GM19324 (cell line): ENCODE results near the gene RNF227.

Source experiments
- ATAC-seq: cut with Tn5 transposase; IDR thresholded peaks from one replicate; pipeline ENCODE4 v1.9.1; 2021; ENCODE audit warnings: mild to moderate bottlenecking, moderate library complexity; ENCODE audit not compliant: unreplicated experiment, low FRiP score

Gene RNF227

DNA sequence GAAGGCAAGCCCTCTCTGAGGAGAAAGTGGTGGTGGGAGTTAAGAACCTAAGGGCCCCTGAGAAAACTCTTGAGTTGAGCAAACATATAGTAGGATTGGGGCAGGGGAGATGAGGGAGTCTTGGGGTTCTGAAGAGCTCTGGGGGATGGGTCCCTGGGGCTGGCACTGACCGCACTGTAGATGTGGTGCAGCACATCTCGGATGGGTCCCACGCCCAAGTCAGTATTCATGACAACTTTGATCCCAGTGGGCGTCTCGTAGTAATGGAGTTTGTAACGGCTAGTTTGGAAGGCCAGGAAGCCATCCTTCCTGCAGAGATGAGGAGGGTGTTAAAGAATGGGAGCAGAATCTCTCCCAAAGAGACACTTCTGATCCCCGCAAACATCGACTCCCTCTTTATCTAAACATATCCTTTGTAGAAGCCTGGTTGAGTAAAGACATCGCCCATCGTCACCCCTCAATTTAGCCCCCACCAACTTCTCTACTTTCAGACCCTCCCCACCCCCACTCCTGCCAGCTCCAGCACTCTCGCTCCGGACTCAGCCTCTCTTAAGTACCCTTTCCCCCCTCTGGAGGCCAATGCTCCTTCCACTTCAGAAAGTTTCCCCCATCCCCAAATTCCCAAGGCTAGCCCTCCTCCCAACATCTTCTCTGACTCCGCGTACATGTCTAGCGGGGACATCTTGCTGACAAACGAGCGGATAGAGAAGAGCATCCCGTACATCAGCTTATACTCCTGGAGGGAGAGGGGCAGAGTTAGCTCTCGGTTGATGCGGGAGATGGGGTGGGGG is 14.9 kb upstream of the RNF227 start:
- ATAC-seq = no peak

DNA sequence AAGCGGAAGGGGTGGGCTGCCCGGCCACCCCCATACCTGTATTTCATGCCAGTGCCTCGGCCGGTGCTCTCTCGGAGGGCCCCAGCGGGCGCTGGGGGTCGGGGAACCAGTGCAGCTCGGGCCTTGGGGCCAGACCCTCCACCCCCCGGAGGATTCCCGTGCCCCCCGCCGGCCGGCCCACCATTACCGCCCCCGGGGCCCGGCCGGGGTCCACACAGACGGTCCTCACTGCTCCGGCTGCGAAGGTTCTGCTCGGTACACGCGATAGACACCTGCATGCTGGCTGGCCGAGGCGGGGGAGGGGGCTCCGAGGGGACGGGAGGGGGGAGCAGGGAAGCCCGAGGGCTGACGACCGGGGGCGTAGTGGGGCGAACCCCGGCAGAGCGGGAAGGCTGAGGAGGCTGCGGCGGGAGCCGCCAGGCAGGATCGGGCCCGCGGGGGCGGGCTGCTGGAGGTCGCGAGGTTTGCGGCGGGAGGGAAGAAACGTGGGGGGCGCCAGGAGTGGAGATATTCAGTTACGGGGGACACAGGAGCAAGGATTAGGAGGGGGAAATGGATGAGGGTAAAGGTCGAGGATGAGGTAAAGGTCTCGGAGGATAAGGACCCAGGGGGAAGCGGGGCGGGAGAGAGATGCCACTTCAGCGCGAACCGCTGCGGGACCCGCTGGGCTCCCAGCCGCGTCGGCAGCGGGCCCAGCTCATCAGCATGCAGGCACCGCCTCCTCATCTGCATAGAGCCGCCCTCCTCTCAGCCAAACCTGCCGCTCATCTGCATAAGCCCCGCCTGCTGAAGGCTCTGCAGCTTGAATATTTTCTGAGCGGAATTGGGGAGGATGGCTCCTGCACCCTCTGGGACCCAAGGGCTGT is 13.3 kb upstream of the RNF227 start, which contains the start of gene KCNAB3:
TSS of gene KCNAB3 (minus strand) at position 699 of the 866 bp plus-strand sequence. CDS start at position 278, 421 bp downstream.
- no peak for ATAC-seq

DNA sequence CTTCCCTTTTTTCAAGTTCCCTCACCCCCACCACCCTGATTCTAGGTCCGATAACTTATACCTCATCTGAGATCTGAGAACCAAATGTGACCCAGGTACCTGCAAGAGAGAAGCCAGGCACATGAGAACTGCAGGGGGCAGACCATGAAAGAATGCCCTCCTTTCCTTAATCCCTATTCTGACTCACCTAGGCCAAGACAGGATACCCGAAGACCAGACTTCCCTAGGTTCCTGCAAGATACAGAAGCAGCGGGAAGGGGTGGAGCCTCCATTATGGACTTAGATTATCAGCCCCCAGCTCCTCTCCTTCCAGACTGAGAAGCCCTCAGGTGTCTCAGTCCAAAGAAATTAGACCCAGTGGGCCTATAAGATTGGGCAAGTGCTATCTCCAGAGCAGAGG is 11.5 kb upstream of the RNF227 start:
- no peak for ATAC-seq

DNA sequence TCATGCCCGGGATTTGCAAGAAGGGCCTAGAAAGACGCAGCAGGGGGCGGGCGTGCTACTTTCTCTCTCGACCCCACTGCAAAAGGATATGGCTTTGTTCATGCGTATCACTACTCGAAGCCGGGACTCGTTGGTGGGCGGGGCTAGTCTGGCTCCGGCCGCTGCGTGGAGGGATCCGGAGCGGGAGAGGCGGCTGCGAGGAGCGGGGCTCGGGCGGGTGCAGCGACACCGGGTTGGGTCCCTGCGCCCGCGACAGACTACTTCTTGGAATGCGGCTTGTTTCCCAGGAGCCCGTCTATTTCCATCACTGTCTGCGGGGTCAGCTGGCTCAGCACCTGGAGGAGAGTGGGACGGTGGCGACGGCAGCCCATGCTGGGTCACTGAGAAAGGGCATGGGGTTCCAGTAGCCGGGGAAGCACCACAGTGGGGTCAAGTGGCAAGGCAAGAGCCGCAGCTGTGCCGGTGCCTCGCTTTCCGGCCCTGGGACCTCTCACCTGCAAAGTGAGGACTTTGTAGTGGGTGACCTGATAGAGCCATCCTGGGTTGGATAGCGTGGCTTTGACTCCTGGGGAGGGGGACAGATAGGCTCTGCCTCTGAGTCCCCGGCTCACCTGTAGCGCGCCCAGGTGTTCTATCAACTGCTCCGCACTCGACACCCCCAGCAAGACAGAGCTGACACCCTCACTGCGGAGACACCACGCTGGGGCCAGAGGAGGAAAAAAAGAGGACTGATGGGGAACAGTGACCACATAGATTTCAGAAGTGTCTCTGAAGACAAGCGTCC is 6.9 kb upstream of the RNF227 start:
- no peak for ATAC-seq

DNA sequence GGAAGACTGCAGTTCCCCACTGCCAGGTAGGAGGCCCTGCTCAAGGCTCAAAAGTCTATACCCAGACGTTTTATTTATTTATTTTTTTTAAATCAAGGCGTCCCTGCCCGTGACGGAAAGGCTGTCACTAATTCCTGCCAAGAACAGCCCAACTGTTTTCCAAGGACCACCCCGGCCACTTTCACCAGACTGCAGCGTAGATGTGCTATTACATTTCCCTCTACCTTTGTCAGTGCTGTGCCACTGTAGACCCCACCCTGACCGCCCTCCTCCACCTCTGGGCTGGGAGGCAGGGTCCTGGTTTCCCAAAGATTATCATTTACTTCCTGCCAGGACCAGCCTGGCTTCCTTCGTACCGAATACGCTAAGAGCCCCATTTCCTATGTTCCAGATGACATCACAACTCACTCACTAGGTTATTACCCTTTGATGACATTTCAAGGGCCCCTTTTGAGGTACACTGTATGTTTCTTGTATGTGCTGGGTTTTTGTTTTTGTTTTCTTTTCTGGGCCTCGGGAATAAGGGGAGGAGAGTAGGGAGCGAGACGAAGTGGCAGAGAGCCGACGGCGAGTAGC is 6.3 kb upstream of the RNF227 start:
- no peak for ATAC-seq

DNA sequence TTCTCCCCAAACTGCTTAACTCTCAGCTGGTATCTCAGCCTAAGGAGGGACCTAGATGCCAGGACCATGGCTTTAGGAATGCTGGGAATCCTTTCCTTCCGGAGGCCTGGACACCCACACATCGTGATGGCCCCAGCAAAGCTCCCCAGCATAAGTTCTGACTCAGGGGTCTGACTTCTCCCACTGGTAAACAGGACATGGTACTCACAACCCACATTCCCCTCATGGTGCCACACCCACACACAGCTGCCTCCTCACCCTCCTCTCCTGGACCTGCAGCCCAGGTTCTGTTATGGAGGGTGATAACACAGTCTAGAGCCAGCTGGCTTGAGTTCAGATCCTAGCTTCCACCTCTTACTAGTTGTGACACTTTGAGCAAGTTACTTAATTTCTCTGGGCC is 719 bp upstream of the RNF227 start:
- ATAC-seq = no peak

DNA sequence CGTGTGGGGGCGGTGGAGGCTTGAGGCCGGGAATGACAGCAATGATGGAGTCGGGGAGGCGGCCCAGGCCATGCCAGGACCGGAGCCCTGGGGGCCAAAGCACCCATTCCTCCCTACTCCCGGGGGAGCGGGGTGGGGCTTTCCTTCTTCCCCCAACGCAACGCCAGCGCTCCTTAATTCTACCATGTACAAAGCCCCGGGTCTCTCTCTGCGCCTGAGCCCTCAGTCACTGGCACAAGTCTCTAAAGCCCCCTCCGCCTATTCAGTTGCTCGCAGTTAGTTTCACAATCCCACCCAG is 245 bp upstream of the RNF227 start:
- ATAC-seq = peak; percentile 12

DNA sequence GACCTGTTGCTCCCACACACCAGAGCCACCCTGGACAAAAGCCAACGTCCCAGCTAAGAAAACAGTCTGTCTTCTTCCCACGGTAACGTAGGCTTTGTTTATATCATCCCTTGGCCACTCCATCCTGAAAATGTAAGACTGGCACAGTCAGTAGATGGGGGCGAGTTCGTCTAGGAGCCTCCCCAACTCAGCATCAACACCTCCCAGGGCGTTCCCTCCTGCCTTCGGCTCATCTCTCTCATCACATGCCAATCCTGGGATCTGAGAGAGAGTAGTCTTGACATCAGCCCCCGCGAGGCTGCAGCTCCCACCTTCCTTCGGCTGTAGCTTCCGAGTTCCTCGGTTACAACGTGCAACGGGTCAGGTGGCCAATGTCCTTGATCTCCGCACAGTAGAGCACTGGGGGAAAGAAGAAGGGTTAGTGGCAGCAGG is 894 bp downstream of the RNF227 start:
- no peak for ATAC-seq

DNA sequence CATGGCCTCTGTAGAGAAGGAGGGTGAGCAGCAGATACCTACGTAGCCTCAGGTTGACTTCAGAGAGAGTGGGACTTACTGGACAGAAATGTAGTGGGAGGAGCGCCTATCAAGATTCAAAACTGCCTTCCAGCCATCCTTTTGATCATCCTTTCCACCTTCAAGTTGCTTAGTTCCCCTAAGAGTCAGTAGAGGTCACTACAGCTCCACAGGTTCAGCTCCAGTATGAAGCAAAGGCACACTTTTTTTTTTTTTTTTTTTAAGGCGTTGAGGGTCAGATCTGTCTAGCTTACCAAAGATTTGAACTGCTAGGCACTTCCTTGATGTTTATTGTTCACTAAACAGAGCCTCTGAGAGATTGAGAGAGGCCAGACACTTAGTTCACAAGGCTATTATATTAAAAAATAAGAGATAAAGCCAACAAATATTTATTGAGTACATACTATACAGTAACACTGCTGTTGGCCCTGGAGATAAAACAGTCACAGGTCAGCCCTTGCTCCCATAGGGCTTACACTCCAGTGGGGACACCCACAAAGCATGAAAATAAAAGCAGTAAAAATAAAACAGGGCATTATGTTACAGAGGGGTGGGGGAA is 3.1 kb downstream of the RNF227 start:
- ATAC-seq = no peak

DNA sequence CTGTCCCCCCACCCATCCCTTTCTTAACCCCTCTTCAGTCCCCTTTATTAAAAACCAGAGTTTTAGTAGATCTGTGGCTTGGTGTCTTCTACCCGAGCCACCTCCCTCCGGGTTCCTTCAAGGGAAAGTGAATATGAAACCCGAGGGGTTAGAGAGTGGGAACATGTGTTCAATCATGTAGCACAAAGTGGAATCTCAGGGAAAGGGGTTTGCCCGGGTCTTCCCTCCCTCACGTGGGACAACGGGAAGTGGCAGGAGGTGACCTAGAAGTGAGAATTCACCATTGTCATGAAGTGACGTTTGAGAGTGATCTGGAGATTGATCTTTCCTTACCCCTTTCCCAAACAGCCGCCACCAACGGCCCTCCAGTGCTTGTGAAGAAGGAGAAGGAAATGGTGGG is 5.0 kb downstream of the RNF227 start:
- no peak for ATAC-seq

DNA sequence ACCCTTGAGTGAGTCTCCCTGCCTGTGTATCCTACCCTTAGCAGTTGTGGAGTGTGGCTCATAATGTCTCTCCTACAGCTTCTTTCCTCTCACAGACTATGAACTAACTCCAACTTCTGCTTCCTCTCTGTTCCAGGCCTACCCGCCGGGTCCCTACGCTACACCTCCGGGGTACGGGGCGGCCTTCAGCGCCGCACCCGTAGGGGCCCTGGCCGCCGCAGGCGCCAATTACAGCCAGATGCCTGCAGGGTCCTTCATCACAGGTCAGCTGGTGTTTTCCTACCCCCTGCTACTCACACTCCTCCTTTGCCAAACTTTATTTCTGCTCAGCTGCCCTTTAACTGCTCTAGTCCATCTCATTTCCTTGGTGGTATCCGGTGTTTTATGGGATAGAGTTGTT is 5.4 kb downstream of the RNF227 start:
- ATAC-seq = no peak

DNA sequence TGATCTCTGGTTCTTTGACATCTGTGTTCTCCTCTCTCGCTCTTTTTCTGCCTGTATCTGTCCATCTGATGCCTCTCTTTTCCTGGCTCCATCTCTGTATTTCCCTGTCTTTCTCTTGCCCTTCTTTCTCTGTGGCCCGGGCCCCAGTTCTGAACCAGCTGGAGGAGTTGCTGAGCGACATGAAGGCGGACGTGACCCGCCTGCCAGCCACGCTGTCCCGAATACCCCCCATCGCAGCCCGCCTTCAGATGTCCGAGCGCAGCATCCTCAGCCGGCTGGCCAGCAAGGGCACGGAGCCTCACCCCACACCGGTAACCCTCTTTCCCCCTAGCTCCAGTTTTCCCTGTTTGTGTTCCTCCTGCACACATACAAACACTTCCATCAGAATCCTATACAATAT is 5.8 kb downstream of the RNF227 start:
- ATAC-seq = no peak

DNA sequence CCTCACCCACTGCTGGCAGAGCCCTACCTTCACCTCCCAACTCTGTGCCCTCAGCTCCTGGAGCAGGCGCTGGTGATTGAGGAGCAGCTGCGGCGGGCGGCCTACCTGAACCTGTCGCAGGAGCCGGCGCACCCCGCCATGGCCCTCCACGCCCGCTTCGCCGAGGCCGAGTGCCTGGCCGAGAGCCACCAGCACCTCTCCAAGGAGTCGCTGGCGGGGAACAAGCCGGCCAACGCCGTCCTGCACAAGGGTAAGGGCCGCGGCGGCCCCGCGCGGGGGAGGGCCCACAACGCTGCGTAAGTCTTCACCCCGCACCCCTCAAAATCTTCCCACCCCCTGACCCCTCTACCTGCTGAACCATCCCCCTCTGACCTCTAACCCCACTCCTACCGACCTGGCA is 7.0 kb downstream of the RNF227 start:
- no peak for ATAC-seq

DNA sequence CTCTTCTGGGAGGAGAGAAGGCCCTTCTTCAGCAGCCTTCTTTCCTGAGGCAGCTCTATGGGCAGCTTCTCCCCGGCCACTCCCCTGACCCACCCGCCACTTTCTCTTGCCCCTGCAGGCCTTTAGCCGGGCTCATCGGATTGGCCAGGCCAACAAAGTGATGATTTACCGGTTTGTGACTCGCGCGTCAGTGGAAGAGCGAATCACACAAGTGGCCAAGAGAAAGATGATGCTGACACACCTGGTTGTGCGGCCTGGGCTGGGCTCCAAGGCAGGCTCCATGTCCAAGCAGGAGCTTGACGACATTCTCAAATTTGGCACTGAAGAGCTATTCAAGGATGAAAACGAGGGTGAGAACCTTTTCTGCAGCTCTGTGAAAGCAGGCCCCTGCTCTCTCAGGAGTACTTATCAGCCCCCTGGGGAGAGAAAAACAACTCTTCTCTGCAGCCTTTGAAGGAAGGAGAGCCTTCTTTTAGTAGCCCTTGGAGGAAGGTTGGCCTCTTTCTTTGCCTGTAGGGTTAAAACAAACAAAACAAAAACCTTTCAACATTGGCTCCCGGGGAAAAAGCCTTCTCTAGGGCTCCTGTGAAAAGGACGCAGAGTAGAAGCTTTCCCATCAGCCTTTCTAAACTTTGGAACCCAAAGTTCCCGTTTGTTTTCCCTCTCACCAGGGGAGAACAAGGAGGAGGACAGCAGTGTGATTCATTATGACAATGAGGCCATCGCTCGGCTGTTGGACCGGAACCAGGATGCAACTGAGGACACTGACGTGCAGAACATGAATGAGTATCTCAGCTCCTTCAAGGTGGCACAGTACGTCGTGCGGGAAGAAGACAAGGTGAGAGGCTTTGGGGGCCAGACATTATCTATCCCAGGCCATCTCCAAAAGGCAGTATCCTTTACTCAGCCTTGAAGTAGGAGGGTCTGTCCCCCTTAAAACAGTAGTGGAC is 12.7 kb downstream of the RNF227 start:
- no peak for ATAC-seq

DNA sequence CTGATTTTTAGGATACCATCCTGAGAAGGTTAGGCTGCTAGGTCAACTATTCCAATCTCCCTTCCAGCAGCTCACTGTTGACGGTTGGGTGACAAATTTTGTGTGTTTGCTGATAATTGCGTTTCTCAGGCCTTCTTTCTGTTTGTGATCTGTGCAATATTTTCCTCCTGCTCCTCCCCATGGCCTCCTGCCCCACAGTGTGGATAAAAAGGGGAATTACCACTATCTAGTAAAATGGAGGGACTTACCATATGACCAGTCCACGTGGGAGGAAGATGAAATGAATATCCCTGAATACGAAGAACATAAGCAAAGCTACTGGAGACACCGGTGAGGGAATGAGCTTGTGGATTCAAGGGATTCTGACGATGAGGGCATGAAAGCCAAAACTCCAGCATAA is 18.3 kb downstream of the RNF227 start:
- ATAC-seq = no peak

DNA sequence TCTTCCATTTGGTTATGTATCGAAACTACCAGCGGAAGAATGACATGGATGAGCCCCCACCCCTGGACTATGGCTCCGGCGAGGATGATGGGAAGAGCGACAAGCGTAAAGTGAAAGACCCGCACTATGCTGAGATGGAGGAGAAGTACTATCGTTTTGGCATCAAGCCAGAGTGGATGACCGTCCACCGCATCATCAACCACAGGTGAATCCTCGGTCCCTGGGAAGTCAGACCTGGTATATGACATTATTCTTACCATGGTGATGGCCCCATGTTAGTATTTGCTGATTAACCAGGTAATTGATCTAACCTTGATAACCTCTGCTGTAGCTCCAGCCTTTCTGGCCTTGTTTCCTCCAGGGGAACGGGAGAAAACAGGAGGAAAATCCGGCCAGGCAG is 19.0 kb downstream of the RNF227 start:
- ATAC-seq = no peak

DNA sequence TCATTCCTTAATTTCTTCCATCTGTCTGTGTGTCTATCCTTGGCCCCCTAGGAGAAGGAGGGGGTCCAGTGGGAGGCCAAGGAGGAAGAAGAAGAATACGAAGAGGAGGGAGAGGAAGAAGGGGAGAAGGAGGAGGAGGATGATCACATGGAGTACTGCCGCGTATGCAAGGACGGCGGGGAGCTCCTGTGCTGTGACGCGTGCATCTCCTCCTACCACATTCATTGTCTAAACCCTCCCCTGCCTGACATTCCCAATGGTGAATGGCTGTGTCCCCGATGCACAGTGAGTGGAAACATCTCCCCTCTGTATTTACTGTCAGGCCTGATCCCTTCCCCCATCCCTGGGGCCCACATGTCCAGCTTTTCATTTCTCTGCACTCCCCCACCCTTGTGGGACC is 21.2 kb downstream of the RNF227 start:
- ATAC-seq = no peak

DNA sequence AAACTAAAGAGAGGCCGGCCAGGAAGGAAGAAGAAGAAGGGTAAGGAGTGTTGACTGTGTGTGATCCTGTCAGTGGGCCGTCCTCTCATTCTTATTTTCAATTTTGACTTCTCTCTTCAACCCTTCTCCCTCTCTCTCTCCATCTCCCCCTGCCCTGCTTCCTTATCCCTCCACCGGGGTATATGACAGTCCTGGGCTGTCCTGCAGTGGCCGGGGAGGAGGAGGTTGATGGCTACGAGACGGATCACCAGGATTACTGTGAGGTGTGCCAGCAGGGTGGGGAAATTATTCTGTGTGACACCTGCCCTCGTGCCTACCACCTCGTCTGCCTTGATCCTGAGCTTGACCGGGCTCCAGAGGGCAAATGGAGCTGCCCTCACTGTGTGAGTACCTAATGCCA is 21.9 kb downstream of the RNF227 start:
- ATAC-seq = no peak

DNA sequence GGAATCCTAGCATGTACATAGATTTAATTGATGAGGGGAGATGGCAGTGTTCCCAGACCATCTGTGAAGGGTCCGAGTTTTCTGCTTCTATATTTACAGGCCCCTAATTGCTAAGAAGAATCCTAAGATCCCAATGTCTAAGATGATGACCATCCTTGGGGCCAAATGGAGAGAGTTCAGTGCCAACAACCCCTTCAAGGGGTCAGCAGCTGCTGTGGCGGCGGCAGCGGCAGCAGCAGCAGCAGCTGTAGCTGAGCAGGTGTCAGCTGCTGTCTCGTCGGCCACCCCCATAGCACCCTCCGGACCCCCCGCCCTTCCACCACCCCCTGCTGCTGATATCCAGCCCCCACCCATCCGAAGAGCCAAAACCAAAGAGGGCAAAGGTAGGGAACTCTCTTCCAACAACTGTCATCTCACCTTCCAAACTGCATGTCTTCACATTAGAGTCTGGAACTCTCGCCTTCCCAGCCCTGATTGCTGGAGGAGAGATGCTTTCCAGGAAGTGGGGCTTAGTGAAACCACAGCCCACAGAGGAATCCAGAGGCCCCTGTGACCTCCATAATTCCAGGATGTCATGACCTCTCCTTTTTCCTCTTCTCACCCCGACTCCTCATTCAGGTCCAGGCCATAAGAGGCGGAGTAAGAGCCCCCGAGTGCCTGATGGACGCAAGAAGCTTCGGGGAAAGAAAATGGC is 22.8 kb downstream of the RNF227 start:
- ATAC-seq = no peak
